HS-5 (cell line): ENCODE data around the gene SCARF1.

Source experiments
- DNase-seq: peaks from one replicate; pipeline ENCODE4 v3.0.0-alpha.2; 2012; ENCODE audit warnings: low read depth

The SCARF1 gene

DNA sequence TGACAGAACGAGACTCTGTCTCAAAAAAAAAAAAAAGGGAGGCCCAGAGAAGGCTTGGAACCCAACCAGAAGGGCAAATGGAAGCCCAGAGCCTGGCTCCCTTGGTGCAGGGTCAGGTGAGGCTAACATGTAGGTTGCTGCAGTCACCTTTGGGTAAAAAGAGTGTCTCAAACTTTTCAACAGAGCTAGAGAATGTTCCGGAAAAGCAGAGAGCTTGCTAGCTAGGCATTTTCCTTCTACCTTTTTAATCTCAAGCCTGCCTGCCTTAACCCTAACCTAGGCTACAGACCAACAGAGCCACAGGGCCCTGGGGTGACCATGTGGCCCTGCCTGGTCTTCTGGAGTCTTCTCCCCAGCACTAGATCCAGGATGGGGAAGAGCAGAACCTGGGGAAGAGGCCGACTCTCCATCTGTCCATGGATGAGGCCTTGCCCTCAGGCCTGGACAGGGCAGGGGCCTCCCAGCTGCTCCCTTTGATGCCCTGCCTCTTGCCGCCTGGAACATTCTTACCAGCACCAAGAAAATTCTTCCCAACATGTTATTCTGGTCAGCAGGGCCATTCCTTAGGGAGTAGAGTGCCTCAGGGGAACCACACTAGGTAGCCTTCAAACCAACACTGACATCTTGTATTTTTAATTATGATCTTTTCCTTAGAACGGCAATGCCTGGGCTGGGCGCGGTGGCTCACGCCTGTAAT is 47.0 kb downstream of the SCARF1 start:
- DNase-seq: no peak

DNA sequence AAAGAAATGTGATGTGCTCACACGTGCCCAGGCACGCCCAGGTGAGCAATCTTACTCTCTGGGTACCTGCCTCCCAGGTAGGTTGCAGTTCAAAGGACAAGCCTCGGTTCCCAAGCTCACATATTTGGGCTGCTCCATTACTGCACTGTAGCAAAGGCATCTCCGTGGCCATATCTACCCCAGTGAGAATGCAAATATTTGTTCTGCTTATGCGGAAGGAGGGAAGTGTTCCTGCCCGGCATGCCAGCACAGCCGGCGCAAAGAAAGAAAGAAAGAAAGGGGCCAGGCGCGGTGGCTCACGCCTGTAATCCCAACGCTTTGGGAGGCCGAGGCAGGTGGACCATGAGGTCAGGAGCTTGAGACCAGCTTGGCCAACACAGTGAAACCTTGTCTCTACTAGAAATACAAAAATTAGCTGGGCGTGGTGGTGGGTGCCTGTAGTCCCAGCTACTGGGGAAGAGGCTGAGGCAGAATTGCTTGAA is 47.6 kb downstream of the SCARF1 start:
- DNase-seq: no peak

DNA sequence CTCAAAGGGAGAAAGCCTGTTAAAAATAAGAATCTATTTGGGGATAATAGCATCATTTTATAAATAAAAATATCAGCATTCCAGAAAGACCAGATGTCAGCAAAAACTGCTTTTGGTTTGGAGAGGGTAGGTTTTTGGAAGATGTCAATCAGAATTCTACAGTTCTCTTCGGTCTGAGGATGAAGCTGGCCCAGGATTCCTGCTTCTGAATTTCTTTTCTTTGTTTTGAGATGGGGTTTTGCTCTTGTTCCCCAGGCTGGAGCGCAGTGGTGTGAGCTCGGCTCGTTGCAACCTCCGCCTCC is 52.0 kb downstream of the SCARF1 start:
- DNase-seq: no peak

DNA sequence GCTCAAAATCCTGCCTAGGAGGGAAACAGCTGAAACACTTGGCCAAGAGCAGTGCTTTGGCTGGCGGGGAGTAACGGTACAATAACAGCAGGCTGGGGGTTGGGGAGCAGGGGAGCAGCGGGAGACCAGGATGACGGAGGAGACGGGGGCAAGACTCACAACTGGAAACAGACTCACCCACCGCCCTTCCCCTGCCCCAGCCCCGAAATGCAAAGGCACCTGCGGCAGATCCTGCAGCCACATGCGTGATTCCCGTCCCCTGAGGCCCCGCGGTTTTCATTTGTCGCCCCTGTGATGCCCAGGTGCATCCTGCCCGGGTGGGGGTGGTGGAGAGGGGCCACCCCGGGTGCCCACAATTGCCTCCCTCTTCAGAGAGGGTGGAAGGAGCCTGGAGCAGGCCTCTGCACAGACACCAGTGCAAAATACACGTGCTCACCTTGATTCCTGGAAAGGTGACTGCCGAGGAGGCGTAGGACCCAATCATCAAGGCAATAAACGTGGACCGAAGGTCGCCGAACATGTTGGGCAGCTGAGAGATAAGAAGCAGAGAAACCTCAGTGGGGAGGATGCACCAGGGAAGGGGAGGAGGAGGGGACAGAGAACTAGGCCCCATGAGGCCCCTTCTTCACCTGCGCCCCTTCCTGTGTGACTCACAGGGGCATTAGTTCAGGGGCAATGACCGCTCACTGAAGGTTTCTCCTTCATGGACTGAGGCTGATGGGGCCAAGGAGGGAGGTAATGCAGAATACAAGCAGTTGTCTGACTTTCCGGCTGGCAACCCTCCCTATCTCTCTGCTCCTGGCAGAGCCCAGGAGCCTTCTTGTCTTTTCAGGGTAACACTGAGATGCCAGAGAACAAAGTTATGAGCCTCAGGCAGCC is 52.5 kb downstream of the SCARF1 start:
- DNase-seq: no peak

DNA sequence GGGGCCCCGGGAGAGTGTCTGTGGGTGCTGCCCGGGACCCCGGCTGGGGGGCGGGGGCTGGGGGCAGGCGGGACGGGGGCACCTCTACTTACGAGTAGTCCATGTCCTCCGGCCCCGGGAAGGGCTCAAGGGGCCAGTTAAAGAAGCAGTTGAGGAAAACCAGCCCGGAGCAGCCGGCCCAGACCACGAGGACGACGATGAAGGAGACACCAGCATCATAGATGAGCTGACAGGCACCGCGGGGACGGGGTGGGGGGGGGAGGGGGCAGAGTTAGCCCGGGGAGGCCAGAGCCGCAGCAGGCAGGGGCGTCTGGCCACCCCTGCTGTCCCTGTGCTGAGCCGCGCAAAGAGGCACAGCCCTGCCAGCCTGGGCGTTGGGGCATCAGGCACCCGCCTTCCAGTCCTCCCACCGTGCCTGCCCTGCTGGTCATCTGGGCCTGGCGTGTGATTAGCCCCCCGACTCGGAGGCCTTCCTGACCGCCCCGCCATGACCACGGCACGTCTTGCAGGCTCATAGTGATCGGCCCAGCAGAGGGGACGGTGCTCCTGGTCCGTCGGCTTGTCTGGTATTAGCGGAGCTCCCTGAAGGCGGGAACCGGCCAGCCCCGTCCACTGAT is 54.0 kb downstream of the SCARF1 start:
- DNase-seq: no peak

DNA sequence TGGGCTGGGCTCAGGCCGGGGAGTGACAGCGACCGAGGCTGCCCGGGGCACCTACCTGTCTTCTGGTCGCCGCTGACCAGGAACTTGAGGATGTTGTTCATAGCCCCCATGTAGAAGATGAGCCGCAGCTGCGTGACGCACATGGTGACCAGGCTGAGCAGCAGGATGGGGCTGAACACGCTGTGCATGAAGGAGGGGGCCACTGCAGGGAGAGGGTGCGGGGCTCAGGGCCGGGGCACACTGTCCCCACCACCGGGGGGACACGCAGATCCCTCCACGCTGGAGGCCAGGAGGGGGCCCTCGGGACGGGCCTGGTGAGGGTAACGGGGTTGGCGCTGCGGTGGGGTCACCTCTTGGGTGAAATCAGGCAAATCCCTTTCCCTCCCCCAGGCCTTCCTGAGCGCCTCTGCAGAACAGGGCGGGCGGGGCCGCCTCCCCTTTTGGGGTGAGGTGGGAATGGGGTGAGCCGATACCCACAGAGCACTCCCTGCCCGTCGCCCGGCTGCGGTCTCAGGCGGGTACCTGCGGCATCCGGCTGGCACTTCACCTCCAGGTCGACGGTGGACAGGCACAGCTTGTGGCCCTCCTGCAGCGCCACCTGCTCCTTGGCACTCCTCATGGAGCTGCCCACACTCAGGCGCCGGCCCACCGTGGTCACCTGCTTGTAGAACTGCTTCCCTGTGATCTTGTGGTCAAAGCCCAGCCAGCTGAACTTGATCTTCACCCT is 54.6 kb downstream of the SCARF1 start:
- no peak for DNase-seq

DNA sequence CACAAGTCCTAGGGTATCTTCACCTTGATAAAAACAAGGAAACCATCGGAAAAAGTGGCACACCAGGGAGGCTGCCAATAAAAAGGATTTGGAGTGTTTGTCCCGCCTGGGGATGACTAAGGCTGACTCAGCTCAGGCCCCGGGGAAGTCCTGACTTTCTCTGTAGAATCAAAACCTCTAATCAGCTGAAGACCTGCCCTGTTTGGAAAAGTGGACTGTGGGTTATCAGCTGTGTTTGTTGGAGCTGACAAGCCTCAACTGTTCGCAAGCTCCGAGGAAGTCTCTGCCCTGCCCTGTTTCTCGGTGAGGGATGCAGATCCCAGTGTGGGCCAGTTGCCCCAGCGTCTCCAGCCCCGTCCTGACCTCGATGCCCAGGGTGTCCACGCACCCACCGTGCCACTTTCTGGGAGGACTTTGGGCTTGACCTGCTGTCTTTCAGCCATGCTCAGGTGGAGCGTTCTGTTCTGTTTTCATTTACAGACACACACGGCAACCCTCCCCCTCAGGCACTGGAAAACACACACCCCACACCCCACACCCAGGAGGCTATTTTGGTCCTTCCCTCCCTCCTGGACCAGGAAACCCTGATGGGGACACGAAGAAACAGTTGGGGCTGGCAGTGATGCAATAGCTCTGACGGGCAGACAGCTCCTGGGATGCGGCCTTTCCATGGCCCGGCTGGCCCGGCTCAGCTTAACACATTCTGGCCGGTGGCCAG is 55.3 kb downstream of the SCARF1 start:
- peak; percentile 74 for DNase-seq

DNA sequence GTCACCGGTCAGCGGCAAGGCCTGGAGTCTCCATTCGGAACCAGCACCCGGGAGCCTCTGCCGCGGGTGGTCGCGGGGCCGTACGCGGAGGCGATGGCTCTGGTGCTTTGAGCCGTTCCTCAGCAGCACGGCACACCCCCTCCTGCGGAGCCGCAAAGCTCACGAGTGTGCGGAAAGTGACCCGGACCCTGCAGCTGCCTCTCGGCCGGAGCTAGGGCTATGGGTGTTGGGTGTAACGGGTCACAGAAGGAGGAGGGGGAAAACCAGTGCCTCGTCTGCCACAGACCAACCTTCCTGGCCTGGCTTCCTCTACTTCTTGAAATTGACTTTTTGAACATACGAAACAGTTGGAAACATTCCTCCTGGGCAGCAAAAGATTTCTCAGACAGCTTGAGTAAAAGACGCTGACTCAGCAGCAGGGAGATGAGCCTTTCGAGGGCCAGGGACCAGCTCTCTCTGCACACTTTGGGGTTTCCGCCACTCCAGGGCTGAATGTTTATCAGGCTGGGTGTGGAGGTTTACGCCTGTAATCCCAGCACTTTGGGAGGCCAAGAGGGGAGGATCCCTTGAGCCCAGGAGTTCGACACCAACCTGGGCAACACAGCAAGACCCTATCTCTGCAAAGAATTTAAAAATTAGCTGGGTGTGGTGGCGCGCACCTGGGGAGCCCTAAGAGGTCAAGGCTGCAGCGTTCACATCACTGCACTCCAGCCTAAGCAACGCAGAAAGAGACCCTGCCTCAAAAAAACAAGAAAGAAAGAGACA is 56.5 kb downstream of the SCARF1 start:
- no peak for DNase-seq

DNA sequence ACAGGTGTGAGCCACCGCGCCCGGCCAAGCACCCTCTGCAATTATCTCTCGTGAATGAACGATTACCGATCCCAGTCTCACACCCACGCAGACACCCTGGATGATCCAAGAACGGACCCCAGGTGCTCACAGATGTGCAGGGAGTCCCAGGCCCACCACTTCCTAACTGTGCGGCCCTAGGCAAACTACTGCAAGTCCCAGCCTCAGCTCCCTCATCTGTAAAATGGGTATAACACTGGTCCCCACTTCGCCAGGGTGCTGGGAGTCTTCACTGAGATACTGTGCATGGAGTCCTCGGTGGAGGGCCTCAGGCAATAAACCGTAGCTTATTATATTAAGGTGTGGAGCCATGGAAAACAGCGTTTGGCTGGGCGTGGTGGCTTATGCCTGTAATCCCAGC is 61.4 kb downstream of the SCARF1 start:
- no peak for DNase-seq
